Nephron (organoid): ENCODE results near the gene ATP6V1G3.

ENCODE experiments used
- H3K27ac Mint-ChIP-seq, 3 experiments: 2 replicates each; pipeline ENCODE4 v1.8.0; 2020; ENCODE audit warnings: mixed read lengths in 3 of 3, mild to moderate bottlenecking in 2 of 3, moderate library complexity in 1 of 3
- H3K27me3 Mint-ChIP-seq: 2 replicates; pipeline ENCODE4 v1.8.0; 2021; ENCODE audit warnings: low read depth, mild to moderate bottlenecking, moderate library complexity, mixed read lengths
- H3K36me3 Mint-ChIP-seq: 2 replicates; pipeline ENCODE4 v1.8.0; 2020; ENCODE audit warnings: low read depth, mixed read lengths
- H3K4me1 Mint-ChIP-seq: 2 replicates; pipeline ENCODE4 v1.8.0; 2020; ENCODE audit warnings: mixed read lengths
- H3K4me3 Mint-ChIP-seq, 3 experiments: 2 replicates each; pipeline ENCODE4 v1.8.0; 2020; ENCODE audit warnings: mild to moderate bottlenecking in 3 of 3, mixed read lengths in 3 of 3, moderate library complexity in 2 of 3
- H3K9me3 Mint-ChIP-seq: 2 replicates; pipeline ENCODE4 v1.8.0; 2020; ENCODE audit warnings: mixed read lengths
- TF ChIP-seq, protein P1 (sequence below), 3 experiments: fragments of 200-600 bp; sonication (generic); IDR thresholded peaks; one replicate each; pipeline ENCODE4 v1.5.0; 2021; ENCODE audit warnings: antibody characterized with exemption in 3 of 3; ENCODE audit not compliant: unreplicated experiment in 3 of 3

The ATP6V1G3 gene

GRCh38 chr1:198548890-198549289 lies 8.4 kb upstream of the ATP6V1G3 start:
- no peak overlapping the region for H3K4me3 Mint-ChIP-seq
- H3K36me3 Mint-ChIP-seq: no peaks in the 10 kb centered on the region
- no peak overlapping the region for H3K27ac Mint-ChIP-seq
- H3K9me3 Mint-ChIP-seq: peaks cover 5% of the 10 kb centered on the region
- H3K27me3 Mint-ChIP-seq: no peaks in the 10 kb centered on the region
- TF ChIP-seq, protein P1, sequence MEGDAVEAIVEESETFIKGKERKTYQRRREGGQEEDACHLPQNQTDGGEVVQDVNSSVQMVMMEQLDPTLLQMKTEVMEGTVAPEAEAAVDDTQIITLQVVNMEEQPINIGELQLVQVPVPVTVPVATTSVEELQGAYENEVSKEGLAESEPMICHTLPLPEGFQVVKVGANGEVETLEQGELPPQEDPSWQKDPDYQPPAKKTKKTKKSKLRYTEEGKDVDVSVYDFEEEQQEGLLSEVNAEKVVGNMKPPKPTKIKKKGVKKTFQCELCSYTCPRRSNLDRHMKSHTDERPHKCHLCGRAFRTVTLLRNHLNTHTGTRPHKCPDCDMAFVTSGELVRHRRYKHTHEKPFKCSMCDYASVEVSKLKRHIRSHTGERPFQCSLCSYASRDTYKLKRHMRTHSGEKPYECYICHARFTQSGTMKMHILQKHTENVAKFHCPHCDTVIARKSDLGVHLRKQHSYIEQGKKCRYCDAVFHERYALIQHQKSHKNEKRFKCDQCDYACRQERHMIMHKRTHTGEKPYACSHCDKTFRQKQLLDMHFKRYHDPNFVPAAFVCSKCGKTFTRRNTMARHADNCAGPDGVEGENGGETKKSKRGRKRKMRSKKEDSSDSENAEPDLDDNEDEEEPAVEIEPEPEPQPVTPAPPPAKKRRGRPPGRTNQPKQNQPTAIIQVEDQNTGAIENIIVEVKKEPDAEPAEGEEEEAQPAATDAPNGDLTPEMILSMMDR (IDR thresholded peaks at IDR 0.05; ENCODE audit: unreplicated experiment in 3 of 3): no peak
- no peaks in the 10 kb centered on the region for H3K4me1 Mint-ChIP-seq

GRCh38 chr1:198545156-198545555 lies 4.7 kb upstream of the ATP6V1G3 start:
- Mint-ChIP-seq H3K4me3 (no peak overlapping the region), H3K27ac (no peak overlapping the region), H3K4me1 (no peaks in the 10 kb centered on the region), H3K36me3 (no peaks in the 10 kb centered on the region), H3K27me3 (no peaks in the 10 kb centered on the region), H3K9me3 (peaks cover 5% of the 10 kb centered on the region)
- TF ChIP-seq, protein P1 (IDR thresholded peaks at IDR 0.05; ENCODE audit: unreplicated experiment in 3 of 3): no peak

DNA sequence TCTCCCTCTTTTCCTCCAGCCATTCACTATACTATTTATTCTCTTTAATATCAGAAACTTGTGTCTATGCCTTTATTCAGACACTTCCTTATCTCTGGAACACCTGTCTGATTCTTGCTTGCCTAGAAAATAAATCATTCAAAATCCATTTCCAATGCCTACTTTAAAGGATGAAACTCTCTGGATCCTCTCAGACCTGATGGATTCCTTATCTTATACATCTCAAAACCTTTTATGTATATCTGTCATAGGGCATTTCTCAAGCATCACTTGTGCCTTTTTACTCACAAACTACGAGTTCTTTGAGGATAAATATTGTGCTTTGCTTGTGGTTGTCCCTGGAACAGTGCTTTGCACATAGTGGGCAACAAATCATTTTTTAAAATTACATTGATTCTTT lies 3.8 kb upstream of the ATP6V1G3 start:
- H3K9me3 Mint-ChIP-seq: peaks cover 5% of the 10 kb centered on the region
- no peaks in the 10 kb centered on the region for H3K4me1 Mint-ChIP-seq
- H3K27me3 Mint-ChIP-seq: no peaks in the 10 kb centered on the region
- H3K27ac Mint-ChIP-seq: no peak overlapping the region
- TF ChIP-seq, protein P1 (IDR thresholded peaks at IDR 0.05; ENCODE audit: unreplicated experiment in 3 of 3): no peak
- no peaks in the 10 kb centered on the region for H3K36me3 Mint-ChIP-seq
- H3K4me3 Mint-ChIP-seq: no peak overlapping the region

GRCh38 chr1:198543670-198544260 lies 3.3 kb upstream of the ATP6V1G3 start:
- Mint-ChIP-seq H3K4me1 (no peaks in the 10 kb centered on the region), H3K27me3 (no peaks in the 10 kb centered on the region), H3K27ac (no peak overlapping the region), H3K9me3 (peaks cover 5% of the 10 kb centered on the region), H3K36me3 (no peaks in the 10 kb centered on the region), H3K4me3 (no peak overlapping the region)
- TF ChIP-seq, protein P1 (IDR thresholded peaks at IDR 0.05; ENCODE audit: unreplicated experiment in 3 of 3): no peak

GRCh38 chr1:198542632-198543031 lies 2.2 kb upstream of the ATP6V1G3 start:
- Mint-ChIP-seq H3K36me3 (no peaks in the 10 kb centered on the region), H3K4me3 (no peak overlapping the region), H3K27ac (no peak overlapping the region), H3K9me3 (peaks cover 5% of the 10 kb centered on the region), H3K4me1 (no peaks in the 10 kb centered on the region), H3K27me3 (no peaks in the 10 kb centered on the region)
- TF ChIP-seq, protein P1 (IDR thresholded peaks at IDR 0.05; ENCODE audit: unreplicated experiment in 3 of 3): no peak

- H3K27me3 Mint-ChIP-seq: no peaks in the 10 kb centered on the region
- TF ChIP-seq, protein P1 (IDR thresholded peaks at IDR 0.05; ENCODE audit: unreplicated experiment in 3 of 3): no peak
- H3K4me3 Mint-ChIP-seq: no peak overlapping the region
- no peak overlapping the region for H3K27ac Mint-ChIP-seq
- H3K4me1 Mint-ChIP-seq: peaks cover 4% of the 10 kb centered on the region
- H3K9me3 Mint-ChIP-seq: no peaks in the 10 kb centered on the region
- H3K36me3 Mint-ChIP-seq: no peaks in the 10 kb centered on the region
Observed at GRCh38 chr1:198541737-198542136, 1.3 kb upstream of the ATP6V1G3 start.
